ENCODE data around the gene PAFAH2. TPM values are rescaled to one million over a fixed set of nuclear protein-coding genes. Genes with fewer than 3 reads are reported as not detected.

Gene PAFAH2
- total and polyA plus RNA-seq, 2 of the 8 experiments (the other 6 are each of a cell fraction or from before 2014, with no cell fraction given): 7.7 to 9.3 TPM

GRCh38 chr1:26031196-26031595 is 33.3 kb upstream of the PAFAH2 start (continued):
- TF ChIP-seq CHD7 (IDR thresholded peaks at IDR 0.05; ENCODE audit: insufficient replicate concordance, low read length): no peak
- no peak for TF ChIP-seq RAD21 (IDR thresholded peaks at IDR 0.05 in 1 of 2, conservative IDR thresholded peaks at IDR 0.05 in 1 of 2; ENCODE audit: low read depth in 2 of 2, low read length in 2 of 2)
- no peak for TF ChIP-seq E2F6 (IDR thresholded peaks at IDR 0.05)
- no peak for TF ChIP-seq KDM5A (IDR thresholded peaks at IDR 0.05; ENCODE audit: low read length)
- no peak for TF ChIP-seq SIRT6 (IDR thresholded peaks at IDR 0.05; ENCODE audit: low read length)
- TF ChIP-seq YY1 (IDR thresholded peaks at IDR 0.05; ENCODE audit: low read depth, low read length): no peak
- no peak for TF ChIP-seq SP4 (IDR thresholded peaks at IDR 0.05; ENCODE audit: low read length)
- no peak for TF ChIP-seq CTCF (IDR thresholded peaks at IDR 0.05; ENCODE audit: control extremely low read depth in 1 of 3, insufficient read depth in 1 of 3, low read depth in 1 of 3, low read length in 3 of 3)

Data from H1 (cell line).